OCI-M2 (cell line): Measurements from ENCODE around the gene KRTAP10-8.
"Not testable (repeated sequence)": the region's sequence is repeated elsewhere in the genome, so short reads cannot be mapped to it uniquely, and the experiment has no call there.

Experiments used
- DNase-seq: peaks from one replicate; lab custom pipeline; 2025; ENCODE audit not compliant: unreplicated experiment; lab: John Stamatoyannopoulos, UW

Gene KRTAP10-8

GRCh38 chr21:44579056-44579832, 32.6 kb upstream of the KRTAP10-8 start:
- DNase-seq: no peak

- no peak for DNase-seq
Measured at GRCh38 chr21:44579833-44580144, 32.1 kb upstream of the KRTAP10-8 start.

- not testable (repeated sequence) for DNase-seq
Measured at GRCh38 chr21:44580231-44580821, 31.6 kb upstream of the KRTAP10-8 start, which contains the start of gene KRTAP10-5. Gene KRTAP10-5 (minus strand): TSS chr21:44580604. CDS start chr21:44580578, 26 bp downstream.

GRCh38 chr21:44581158-44581557, 30.7 kb upstream of the KRTAP10-8 start:
- DNase-seq: no peak

GRCh38 chr21:44582055-44582454, 29.8 kb upstream of the KRTAP10-8 start:
- no peak for DNase-seq

GRCh38 chr21:44583089-44583799, 28.6 kb upstream of the KRTAP10-8 start:
- no peak for DNase-seq

GRCh38 chr21:44583800-44584147, 28.1 kb upstream of the KRTAP10-8 start:
- DNase-seq: no peak

- DNase-seq: no peak
Measured at GRCh38 chr21:44585892-44586291, 26.0 kb upstream of the KRTAP10-8 start.

GRCh38 chr21:44589094-44589493, 22.8 kb upstream of the KRTAP10-8 start:
- no peak for DNase-seq

- DNase-seq: no peak
Measured at GRCh38 chr21:44589586-44590305, 22.1 kb upstream of the KRTAP10-8 start.

GRCh38 chr21:44590311-44590721, 21.6 kb upstream of the KRTAP10-8 start:
- DNase-seq: no peak

GRCh38 chr21:44590897-44591800, 20.7 kb upstream of the KRTAP10-8 start:
- not testable (repeated sequence) for DNase-seq

- DNase-seq: not testable (repeated sequence)
Measured at GRCh38 chr21:44591801-44592130, 20.1 kb upstream of the KRTAP10-8 start.

GRCh38 chr21:44592446-44593311, 19.2 kb upstream of the KRTAP10-8 start, which contains the start of gene KRTAP10-6:
Gene KRTAP10-6 (minus strand): TSS chr21:44592505. CDS start chr21:44592484, 21 bp downstream.
- DNase-seq: no peak

- DNase-seq: no peak
Measured at GRCh38 chr21:44593598-44594405, 18.1 kb upstream of the KRTAP10-8 start.

GRCh38 chr21:44594406-44594916, 17.4 kb upstream of the KRTAP10-8 start:
- DNase-seq: no peak

- no peak for DNase-seq
Measured at GRCh38 chr21:44595524-44595923, 16.4 kb upstream of the KRTAP10-8 start.

GRCh38 chr21:44596068-44596725, 15.7 kb upstream of the KRTAP10-8 start:
- DNase-seq: no peak
